BLaER1 (cell line): ENCODE results near the gene GRIK3.

Source experiments
- H3K27ac ChIP-seq: shearing (Covaris generic); formaldehyde crosslinking; 2 replicates; pipeline ENCODE4 v1.8.1; 2022
- H3K27me3 ChIP-seq: shearing (Covaris generic); formaldehyde crosslinking; 2 replicates; pipeline ENCODE4 v1.8.1; 2022
- H3K36me3 ChIP-seq: shearing (Covaris generic); formaldehyde crosslinking; 2 replicates; pipeline ENCODE4 v1.8.1; 2022
- H3K4me1 ChIP-seq: shearing (Covaris generic); formaldehyde crosslinking; 2 replicates; pipeline ENCODE4 v1.8.1; 2022
- H3K4me2 ChIP-seq: shearing (Covaris generic); formaldehyde crosslinking; 2 replicates; pipeline ENCODE4 v1.8.1; 2022
- H3K4me3 ChIP-seq: shearing (Covaris generic); formaldehyde crosslinking; 2 replicates; pipeline ENCODE4 v1.8.1; 2022
- H3K9ac ChIP-seq: shearing (Covaris generic); formaldehyde crosslinking; 2 replicates; pipeline ENCODE4 v1.8.1; 2022
- H3K9me3 ChIP-seq: shearing (Covaris generic); formaldehyde crosslinking; 2 replicates; pipeline ENCODE4 v1.8.1; 2022
- H4K20me1 ChIP-seq: shearing (Covaris generic); formaldehyde crosslinking; 2 replicates; pipeline ENCODE4 v1.8.1; 2022
- Cebpa-rat ChIP-seq: shearing (Covaris generic); IDR thresholded peaks from 2 replicates; pipeline ENCODE4 v1.8.1; 2022

The GRIK3 gene

DNA sequence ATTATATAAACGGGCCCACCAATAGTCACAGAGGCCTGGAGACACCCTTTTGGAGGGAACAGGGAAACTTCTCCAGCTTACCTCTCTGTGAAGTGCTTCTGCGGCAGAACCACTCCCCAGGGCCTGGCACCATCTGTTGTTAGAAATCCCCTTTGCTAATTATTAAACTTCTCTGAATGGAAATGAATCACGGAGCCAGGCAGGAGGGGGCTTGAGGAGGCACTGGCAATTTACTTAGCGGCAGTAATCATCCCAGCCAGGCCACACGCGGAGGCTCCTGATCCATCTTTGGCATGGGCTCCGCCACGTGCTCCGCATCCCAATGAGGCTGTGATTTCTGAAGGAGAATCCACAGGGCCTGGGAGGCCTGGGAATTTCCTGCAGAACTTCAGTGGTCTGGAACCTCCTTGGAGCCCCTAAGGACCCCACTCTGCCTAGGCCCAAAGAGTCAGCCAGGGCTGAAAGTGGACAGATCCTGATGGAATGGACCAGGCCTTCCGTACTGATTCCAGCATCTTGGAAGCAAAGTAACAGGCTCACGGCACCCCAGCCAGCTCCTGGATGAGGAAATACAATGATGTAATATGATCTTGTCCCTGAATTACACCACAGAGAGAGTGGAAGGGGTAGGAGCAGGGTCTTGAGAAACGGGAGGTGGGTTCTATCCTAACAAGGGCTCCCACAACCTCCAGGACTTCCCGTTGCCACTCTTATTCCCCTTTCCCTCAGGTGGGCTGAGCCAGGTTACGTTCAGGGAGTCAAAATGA, 62.3 kb downstream of the GRIK3 start:
- TF ChIP-seq Cebpa-rat, result no peak
- Histone ChIP-seq H3K4me2 (no peak overlapping the region), H3K9me3 (no peaks in the 10 kb centered on the region)

DNA sequence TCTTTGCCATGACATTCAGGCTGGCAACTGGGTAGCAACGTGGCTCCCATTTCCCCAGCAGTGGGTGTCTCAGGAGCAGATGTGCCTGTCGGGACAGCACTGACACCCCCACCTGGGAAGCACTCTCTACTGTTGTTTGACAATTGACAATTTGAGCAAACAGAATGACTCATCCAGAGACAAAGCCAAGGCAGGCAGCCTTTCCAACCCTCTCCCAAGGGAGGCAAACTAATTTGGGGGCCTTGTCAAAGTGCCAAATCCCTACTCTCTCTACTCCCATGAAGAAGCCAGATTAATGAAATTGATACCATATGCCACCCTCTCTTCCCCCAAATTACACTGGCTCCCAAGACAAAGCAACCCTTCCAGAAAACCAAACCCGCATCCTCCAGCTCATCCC, 65.6 kb downstream of the GRIK3 start:
- H3K9ac ChIP-seq, result no peak overlapping the region
- no peak for TF ChIP-seq Cebpa-rat

More for the DNA sequence above, 62.3 kb downstream of the GRIK3 start:
- Histone ChIP-seq H3K4me1 (no peaks in the 10 kb centered on the region), H3K27me3 (no peaks in the 10 kb centered on the region), H3K4me3 (no peak overlapping the region), H3K36me3 (no peaks in the 10 kb centered on the region), H4K20me1 (no peaks in the 10 kb centered on the region), H3K27ac (no peak overlapping the region), H3K9ac (no peak overlapping the region)

DNA sequence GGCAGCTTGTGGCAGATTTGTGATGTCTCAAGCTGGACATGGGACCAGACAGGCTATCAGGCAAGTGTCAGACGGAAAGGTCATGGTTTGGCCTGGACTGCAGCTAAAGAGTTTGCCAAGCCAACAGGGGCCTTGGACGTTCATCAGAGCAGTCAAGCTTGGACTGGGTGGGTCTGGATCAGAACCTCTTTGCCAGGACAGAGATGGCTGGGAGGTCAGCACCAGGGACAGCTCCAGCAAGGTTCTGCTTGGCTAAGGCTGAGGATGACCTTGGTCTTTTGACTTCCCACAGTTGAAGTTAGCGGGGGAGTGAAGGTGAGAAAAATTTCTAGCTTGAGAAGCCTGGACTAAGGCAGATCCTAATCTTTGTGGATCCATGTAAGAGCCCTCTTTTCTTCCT, 68.1 kb downstream of the GRIK3 start:
- Histone ChIP-seq H3K4me3 (no peak overlapping the region), H3K9me3 (no peaks in the 10 kb centered on the region), H3K9ac (no peak overlapping the region), H3K4me1 (peaks cover 12% of the 10 kb centered on the region), H3K27me3 (no peaks in the 10 kb centered on the region), H3K36me3 (no peaks in the 10 kb centered on the region), H4K20me1 (no peaks in the 10 kb centered on the region), H3K4me2 (no peak overlapping the region), H3K27ac (no peak overlapping the region)
- TF ChIP-seq Cebpa-rat, result no peak

More for the DNA sequence above, 65.6 kb downstream of the GRIK3 start:
- Histone ChIP-seq H3K27me3 (no peaks in the 10 kb centered on the region), H3K4me1 (no peaks in the 10 kb centered on the region), H4K20me1 (no peaks in the 10 kb centered on the region), H3K4me2 (no peak overlapping the region), H3K27ac (no peak overlapping the region), H3K9me3 (no peaks in the 10 kb centered on the region), H3K36me3 (no peaks in the 10 kb centered on the region), H3K4me3 (no peak overlapping the region)

DNA sequence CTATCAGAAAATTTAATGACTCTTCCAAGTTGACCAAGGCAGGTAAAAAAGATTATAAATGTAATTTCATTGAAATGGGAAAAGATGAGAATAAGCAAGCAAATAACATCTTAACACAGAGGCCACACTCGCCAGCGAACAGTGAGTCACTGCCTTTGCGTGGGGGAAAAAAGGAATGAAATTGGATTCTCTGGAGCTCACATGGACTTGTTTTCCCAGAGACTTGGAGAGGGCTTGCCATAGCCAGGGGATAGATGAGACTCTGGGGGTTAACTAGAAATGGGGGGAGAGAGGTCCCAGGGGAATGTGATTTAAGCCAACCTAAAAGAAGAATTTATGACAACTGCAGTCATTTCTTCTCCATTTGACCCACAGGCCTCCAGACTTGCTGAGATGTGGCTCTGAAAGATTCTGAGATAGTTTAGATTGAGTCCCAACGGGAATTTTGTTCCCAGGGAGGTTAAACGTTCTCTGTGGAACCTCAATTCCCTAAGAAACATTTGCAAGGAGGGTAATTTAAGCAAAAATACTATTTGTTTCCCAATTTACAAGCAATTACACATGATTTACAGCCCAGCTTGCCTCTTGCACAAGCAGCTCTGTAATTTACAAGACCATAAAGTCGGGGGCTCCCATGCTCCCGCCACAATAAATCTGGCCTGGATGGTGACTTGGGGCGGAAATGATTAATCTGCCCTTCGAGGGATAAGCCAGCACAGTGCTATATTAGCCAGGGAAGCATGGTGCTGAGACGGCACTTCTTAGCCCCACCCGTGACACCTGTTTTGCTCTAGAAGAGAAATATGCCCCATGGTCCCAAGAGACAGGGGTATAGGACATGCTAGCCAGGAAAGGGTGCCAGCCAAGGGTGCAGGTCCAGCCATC, 68.8 kb downstream of the GRIK3 start:
- H3K4me2 ChIP-seq, result no peak overlapping the region
- H3K36me3 ChIP-seq, result no peaks in the 10 kb centered on the region
- no peak for TF ChIP-seq Cebpa-rat
- H3K4me1 ChIP-seq, result peaks cover 12% of the 10 kb centered on the region
- no peaks in the 10 kb centered on the region for H3K27me3 ChIP-seq
- no peaks in the 10 kb centered on the region for H3K9me3 ChIP-seq
- no peaks in the 10 kb centered on the region for H4K20me1 ChIP-seq
- H3K9ac ChIP-seq, result no peak overlapping the region
- H3K27ac ChIP-seq, result no peak overlapping the region
- H3K4me3 ChIP-seq, result no peak overlapping the region

- no peaks in the 10 kb centered on the region for H3K9me3 ChIP-seq
- peaks cover 12% of the 10 kb centered on the region for H3K4me1 ChIP-seq
- H3K9ac ChIP-seq, result no peak overlapping the region
- H4K20me1 ChIP-seq, result no peaks in the 10 kb centered on the region
- no peaks in the 10 kb centered on the region for H3K27me3 ChIP-seq
- no peak overlapping the region for H3K27ac ChIP-seq
- no peak for TF ChIP-seq Cebpa-rat
- no peak overlapping the region for H3K4me2 ChIP-seq
- H3K4me3 ChIP-seq, result no peak overlapping the region
- no peaks in the 10 kb centered on the region for H3K36me3 ChIP-seq
Measured at GRCh38 chr1:36964830-36965229, 69.5 kb downstream of the GRIK3 start.

DNA sequence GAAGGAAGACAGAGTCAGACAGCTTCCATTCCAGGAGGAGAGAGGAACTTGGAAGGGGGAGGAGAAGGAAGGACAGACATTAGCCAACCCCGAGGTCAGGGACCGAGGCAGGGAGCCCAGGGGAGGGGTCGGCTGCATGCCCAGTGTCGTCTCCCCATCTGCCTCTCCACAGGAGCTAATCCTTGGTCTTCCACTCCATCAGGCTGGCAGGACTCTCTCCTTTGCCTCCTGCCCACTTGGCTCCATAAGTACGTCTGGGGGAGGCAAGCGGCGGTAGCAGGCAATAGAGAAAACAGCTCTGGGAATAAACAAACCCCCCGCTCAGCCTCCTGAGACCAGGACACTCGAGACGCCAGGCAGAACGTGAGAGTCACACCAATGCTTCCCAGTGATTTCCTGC, 71.3 kb downstream of the GRIK3 start:
- H3K4me3 ChIP-seq, result no peak overlapping the region
- H4K20me1 ChIP-seq, result no peaks in the 10 kb centered on the region
- no peaks in the 10 kb centered on the region for H3K9me3 ChIP-seq
- H3K4me2 ChIP-seq, result no peak overlapping the region
- TF ChIP-seq Cebpa-rat, result no peak
- H3K4me1 ChIP-seq, result peaks cover 12% of the 10 kb centered on the region
- H3K27me3 ChIP-seq, result no peaks in the 10 kb centered on the region
- no peak overlapping the region for H3K27ac ChIP-seq
- no peaks in the 10 kb centered on the region for H3K36me3 ChIP-seq
- H3K9ac ChIP-seq, result no peak overlapping the region

- H3K4me2 ChIP-seq, result no peak overlapping the region
- H3K27me3 ChIP-seq, result no peaks in the 10 kb centered on the region
- no peaks in the 10 kb centered on the region for H3K36me3 ChIP-seq
- no peak overlapping the region for H3K4me3 ChIP-seq
- no peak overlapping the region for H3K9ac ChIP-seq
- H3K4me1 ChIP-seq, result peaks cover 20% of the 10 kb centered on the region
- H3K9me3 ChIP-seq, result no peaks in the 10 kb centered on the region
- no peaks in the 10 kb centered on the region for H4K20me1 ChIP-seq
- no peak overlapping the region for H3K27ac ChIP-seq
- TF ChIP-seq Cebpa-rat, result no peak
Measured at GRCh38 chr1:36961062-36961615, 73.2 kb downstream of the GRIK3 start.

DNA sequence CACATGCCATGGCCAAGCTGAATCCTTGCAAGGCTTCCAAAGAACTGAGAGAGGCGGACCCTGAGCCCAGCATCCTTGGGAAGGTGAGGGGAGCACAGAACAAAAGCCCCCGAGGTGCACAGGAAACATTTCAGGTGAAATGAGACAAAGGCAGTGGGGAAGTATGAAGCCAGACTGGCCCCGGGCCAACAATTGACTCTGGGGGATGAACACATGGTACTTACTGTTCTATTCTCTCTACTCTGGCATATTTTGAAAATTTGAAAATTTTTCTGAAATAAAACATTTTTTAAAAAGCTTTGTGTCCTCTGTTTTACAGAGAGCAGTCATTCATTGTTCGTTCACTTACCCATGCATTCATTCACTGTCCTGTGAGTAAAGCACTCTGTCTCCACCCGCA, 77.7 kb downstream of the GRIK3 start:
- Histone ChIP-seq H3K4me1 (peaks cover 54% of the 10 kb centered on the region), H4K20me1 (no peaks in the 10 kb centered on the region), H3K36me3 (no peaks in the 10 kb centered on the region), H3K27ac (peak overlapping the region; percentile 45; the same call in 1 of the 2 replicates), H3K4me3 (no peak overlapping the region), H3K27me3 (no peaks in the 10 kb centered on the region), H3K9ac (no peak overlapping the region), H3K4me2 (peak overlapping the region; percentile 75; the same call in 1 of the 2 replicates), H3K9me3 (no peaks in the 10 kb centered on the region)
- no peak for TF ChIP-seq Cebpa-rat

DNA sequence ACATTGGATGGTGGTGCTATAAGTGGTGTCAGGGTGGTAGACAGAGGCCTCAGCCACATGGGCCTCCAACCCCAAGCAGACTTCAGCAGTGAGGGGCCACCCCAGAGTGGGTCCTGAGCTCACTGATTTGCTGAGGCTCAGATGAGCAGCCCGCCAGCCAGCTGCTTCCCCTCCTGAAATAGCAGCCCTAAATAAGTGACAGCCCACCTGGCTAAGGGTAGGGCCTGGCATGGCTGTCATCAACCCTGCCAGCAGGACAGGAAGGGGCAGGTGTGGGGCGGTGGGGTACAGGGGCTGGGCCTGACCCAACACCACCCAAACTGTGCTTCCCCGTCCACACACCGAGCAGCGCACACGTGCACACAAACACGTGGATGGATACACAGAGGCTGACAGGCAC, 79.3 kb downstream of the GRIK3 start:
- H3K9me3 ChIP-seq, result no peaks in the 10 kb centered on the region
- no peak overlapping the region for H3K4me3 ChIP-seq
- peaks cover 69% of the 10 kb centered on the region for H3K4me1 ChIP-seq
- H3K27me3 ChIP-seq, result no peaks in the 10 kb centered on the region
- TF ChIP-seq Cebpa-rat, result no peak
- H3K4me2 ChIP-seq, result peak overlapping the region; percentile 75
- no peaks in the 10 kb centered on the region for H3K36me3 ChIP-seq
- H3K9ac ChIP-seq, result 0 out of 2 replicates have a peak overlapping the region, but pooled peaks have one; percentile 46
- no peaks in the 10 kb centered on the region for H4K20me1 ChIP-seq
- H3K27ac ChIP-seq, result peak overlapping the region; percentile 45

DNA sequence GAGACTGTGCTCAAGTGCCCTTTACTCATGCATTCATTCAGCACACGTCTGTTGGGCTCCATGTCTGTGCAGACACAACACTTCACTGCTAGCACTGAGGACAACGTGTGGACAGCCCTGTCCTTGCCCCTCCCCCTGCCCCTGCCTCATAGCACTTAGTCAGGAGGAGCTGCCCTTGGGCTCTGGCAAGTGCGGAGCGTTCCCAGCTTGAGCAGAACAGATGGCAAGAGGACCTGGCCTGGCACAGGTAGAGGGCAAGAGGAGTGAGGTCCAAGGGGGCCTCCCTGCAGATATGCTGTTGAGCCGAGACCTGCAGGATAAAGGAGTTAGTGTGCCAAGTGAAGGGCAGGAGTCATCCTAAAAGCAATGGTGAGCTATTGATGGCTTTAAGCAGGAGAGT, 81.3 kb downstream of the GRIK3 start:
- no peak overlapping the region for H3K27ac ChIP-seq
- no peaks in the 10 kb centered on the region for H3K9me3 ChIP-seq
- no peak overlapping the region for H3K4me3 ChIP-seq
- no peaks in the 10 kb centered on the region for H3K36me3 ChIP-seq
- no peak for TF ChIP-seq Cebpa-rat
- H3K9ac ChIP-seq, result no peak overlapping the region
- peaks cover 89% of the 10 kb centered on the region for H3K4me1 ChIP-seq
- H3K4me2 ChIP-seq, result peak overlapping the region; percentile 88; the same call in 1 of the 2 replicates
- H4K20me1 ChIP-seq, result no peaks in the 10 kb centered on the region
- no peaks in the 10 kb centered on the region for H3K27me3 ChIP-seq
